C4-2B (cell line): Measurements from ENCODE around the gene SAMM50.

Experiments used
- CTCF ChIP-seq: fragments of 450-650 bp; conservative IDR thresholded peaks from 2 replicates; pipeline ENCODE4 v1.5.1; 2017; ENCODE audit warnings: mild to moderate bottlenecking
- ZFX ChIP-seq: fragments of 450-650 bp; IDR thresholded peaks from 2 replicates; pipeline ENCODE4 v1.6.1; 2017

- TF ChIP-seq CTCF (no peak), ZFX (no peak)
Observed at GRCh38 chr22:43999378-43999777, 44.1 kb downstream of the SAMM50 start.
